ENCODE measurements around the gene RPTN.
A peak's percentile ranks its signal among the peaks of the same experiment; 100 is the strongest.

Gene RPTN, protein sequence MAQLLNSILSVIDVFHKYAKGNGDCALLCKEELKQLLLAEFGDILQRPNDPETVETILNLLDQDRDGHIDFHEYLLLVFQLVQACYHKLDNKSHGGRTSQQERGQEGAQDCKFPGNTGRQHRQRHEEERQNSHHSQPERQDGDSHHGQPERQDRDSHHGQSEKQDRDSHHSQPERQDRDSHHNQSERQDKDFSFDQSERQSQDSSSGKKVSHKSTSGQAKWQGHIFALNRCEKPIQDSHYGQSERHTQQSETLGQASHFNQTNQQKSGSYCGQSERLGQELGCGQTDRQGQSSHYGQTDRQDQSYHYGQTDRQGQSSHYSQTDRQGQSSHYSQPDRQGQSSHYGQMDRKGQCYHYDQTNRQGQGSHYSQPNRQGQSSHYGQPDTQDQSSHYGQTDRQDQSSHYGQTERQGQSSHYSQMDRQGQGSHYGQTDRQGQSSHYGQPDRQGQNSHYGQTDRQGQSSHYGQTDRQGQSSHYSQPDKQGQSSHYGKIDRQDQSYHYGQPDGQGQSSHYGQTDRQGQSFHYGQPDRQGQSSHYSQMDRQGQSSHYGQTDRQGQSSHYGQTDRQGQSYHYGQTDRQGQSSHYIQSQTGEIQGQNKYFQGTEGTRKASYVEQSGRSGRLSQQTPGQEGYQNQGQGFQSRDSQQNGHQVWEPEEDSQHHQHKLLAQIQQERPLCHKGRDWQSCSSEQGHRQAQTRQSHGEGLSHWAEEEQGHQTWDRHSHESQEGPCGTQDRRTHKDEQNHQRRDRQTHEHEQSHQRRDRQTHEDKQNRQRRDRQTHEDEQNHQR

DNA sequence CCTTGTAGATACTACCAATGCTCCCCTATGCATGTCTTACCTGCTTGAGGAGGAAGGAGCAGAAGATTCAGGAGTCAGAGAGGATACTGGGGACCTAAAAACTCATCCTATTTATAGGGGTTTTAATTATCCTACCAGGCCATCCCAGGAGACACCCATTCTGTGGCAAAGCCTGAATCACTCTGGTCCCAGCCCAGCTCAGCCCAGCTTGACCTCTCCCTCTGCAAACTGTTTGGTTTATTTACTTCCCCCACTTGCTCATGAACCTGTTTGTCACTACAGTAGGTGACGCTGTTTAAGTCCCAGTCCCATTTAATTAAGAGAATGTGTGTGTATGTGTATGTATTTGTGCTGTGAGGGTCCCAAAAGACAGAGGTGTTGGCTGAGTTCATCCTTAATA lies at the start of gene RPTN:
Gene RPTN (minus strand): TSS at position 85 of the 400 bp plus-strand sequence. CDS start 1,339 bp downstream, outside the sequence.
- FAIRE-seq: no peak
- DNase-seq (ENCODE audit: insufficient read length, low spot score): no peak

- FAIRE-seq: no peak
- DNase-seq (ENCODE audit: insufficient read length, low spot score): no peak
Measured at GRCh38 chr1:152198982-152199381, 40.0 kb upstream of the RPTN start.

DNA sequence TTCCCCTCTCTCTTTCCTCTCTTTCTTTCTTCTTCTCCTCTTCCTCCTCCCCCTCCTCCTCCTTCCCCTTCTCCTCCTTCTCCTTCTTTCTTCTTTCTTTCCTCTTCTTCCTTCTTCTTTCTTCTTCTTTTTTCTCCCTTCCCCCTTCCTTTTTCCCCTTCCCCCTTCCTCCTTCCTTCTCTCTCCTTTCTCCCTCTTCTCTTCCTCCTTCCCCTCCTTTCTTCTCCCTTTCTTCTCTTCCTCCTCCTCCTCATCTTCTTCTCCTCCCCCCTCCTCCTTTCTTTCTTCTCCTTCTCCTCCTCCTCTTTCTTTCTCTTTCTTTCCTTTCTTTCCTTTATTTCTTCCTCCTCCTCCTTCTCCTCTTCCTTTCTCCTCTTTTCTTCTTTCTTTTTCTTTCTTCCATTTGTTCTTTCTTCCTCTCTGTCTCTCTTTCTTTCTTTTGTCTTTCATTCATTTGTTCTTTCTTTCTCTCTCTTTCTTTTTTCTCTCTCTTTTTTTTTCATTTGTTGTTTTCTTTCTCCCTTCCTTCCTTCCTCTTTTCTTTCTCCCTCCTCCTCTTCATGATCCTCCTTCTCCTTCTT lies 38.4 kb upstream of the RPTN start:
- DNase-seq (ENCODE audit: insufficient read length, low spot score): no peak
- no peak for FAIRE-seq

DNA sequence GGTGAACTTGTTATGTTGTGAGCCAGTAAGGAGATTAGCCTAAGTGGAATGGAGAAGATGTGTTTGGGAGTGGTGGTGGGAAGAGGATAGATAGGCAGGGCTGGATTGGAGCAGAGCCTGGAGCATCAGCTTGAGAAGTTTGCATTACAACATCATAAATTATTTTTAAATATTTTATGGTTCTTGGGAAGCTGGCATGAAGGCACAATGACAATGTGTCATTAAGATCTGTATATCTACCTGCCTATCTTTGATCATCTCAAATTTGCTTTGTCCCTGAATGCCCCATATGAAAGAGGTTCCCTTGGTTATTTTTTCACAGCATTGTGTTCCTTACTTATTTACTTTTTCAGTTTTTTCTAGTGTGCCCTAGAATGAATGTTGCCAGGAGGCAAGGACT lies 32.7 kb upstream of the RPTN start:
- FAIRE-seq: no peak
- no peak for DNase-seq (ENCODE audit: insufficient read length, low spot score)

GRCh38 chr1:152191260-152191659 lies 32.2 kb upstream of the RPTN start:
- FAIRE-seq (no peak), DNase-seq (ENCODE audit: insufficient read length, low spot score) (no peak)

GRCh38 chr1:152190589-152190988 lies 31.6 kb upstream of the RPTN start:
- no peak for DNase-seq (ENCODE audit: insufficient read length, low spot score)
- FAIRE-seq: no peak

GRCh38 chr1:152189657-152190442 lies 30.8 kb upstream of the RPTN start:
- peak; percentile 46 for DNase-seq (ENCODE audit: insufficient read length, low spot score)

DNA sequence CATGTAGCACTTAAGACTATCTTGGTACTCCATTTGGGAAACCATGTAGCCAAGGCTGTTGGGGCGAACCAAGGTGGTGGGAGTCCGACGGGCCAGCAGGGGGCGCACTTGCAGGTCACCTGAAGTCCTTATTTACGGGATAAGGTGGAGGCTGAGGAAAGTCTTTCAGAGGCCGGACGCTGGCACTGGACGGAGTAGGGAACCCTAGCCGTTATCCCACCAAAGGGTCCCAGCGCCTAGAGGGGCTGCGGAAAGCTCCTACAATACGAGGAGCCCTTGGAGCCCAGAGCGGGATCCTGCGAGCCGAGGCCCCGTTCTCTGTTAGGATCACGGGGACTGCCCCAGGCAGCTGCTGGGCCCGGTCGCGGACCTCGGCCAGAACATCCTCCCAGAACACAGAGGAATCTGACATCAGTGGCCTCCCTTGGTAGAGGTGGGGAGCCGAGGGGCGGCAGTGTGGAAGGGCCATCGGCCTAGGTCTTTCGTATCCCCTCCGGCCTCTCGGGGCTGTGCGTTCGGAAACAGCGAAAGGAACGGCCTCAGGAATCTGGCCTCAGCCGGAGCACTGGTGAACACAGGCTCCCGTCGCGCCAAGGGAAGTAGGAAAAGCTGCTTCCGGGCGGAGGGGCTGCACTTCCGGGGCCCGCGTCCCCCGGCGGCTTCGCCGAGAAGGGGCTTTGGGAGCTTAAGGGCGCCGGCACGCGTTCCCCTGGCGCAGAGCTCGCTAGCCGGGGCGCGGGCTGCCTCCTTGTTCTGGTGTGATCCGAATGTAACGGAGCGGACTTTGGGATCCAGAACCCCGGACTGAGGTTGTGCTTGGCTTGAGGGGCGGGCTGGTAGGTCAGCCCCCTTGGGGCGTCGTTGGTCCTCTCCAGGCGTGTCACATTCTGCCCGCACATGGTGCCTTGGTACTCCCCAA lies 29.9 kb upstream of the RPTN start:
- FAIRE-seq: no peak
- no peak for DNase-seq (ENCODE audit: insufficient read length, low spot score)

More at GRCh38 chr1:152189657-152190442, 30.8 kb upstream of the RPTN start:
- FAIRE-seq: peak; percentile 74

DNA sequence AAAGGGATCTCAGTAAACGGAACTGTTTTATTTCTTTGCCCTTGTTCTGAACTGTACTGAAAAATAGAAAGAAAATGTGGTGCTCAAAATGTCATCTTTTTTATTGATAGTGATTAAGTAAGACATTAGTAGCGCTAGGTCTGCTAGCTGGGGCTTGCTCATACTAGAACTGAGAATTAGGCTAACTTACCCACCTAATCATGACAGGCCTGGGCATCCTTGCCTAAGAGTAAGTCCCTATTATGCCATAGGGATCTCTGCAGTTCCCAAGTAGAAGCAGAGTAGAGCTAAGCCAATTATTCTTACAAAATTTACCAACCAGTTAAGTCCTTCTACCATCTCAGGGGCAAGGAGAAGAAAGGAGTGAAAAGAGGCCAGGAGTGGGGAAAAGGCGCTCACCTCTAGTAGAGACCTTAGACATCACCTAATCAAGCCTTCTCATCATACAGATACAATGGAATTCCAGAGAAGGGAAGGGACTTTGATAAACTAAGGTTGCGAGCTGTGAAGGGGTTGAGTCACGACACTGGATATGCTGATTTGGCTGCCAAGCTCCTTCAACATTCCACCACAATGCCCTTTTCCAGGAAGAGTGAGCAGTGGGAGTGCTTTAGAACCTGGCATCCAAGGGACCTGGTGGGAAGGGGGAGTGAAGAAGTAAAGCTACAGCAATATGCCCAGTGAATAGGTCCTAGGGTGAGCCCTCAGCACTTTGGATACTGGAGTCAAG lies 27.7 kb upstream of the RPTN start:
- FAIRE-seq (no peak), DNase-seq (ENCODE audit: insufficient read length, low spot score) (no peak)

- FAIRE-seq (no peak), DNase-seq (ENCODE audit: insufficient read length, low spot score) (no peak)
Measured at GRCh38 chr1:152185544-152186391, 26.7 kb upstream of the RPTN start.

GRCh38 chr1:152182944-152183361 lies 23.9 kb upstream of the RPTN start:
- no peak for FAIRE-seq
- DNase-seq (ENCODE audit: insufficient read length, low spot score): no peak

GRCh38 chr1:152182431-152182830 lies 23.4 kb upstream of the RPTN start:
- no peak for DNase-seq (ENCODE audit: insufficient read length, low spot score)

GRCh38 chr1:152179566-152179965 lies 20.5 kb upstream of the RPTN start:
- FAIRE-seq: no peak
- DNase-seq (ENCODE audit: insufficient read length, low spot score): no peak

More at GRCh38 chr1:152182431-152182830, 23.4 kb upstream of the RPTN start:
- FAIRE-seq: peak; percentile 64

DNA sequence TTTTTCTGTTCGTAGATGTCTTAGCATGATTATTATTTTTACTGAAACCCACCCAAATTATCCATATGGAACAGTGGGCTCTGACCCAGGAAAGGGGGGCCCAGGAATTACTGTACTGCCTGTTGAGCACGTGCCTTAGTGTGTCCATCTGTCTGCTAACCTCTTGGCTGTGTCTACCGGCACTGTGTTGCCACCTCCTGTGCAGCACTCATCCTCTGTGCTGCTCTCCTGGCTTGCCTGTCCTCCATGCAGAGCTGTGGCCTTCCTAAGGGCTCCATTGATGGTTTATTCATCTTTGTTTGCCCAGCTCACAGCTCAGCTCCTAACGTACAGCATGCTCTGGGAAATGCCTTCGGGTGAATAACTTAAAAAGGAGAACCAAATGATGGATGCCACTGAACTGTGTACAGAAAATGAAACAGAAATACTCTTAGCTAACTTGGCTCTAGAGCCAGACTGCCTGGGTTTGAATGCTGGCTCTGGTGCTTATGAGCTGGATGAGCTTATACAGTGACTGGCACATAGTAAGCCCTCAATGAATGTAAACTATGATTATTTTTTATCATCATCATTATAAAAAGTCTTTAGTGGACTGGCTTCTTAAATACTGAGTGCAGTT lies 11.4 kb upstream of the RPTN start:
- FAIRE-seq: no peak
- no peak for DNase-seq (ENCODE audit: insufficient read length, low spot score)

DNA sequence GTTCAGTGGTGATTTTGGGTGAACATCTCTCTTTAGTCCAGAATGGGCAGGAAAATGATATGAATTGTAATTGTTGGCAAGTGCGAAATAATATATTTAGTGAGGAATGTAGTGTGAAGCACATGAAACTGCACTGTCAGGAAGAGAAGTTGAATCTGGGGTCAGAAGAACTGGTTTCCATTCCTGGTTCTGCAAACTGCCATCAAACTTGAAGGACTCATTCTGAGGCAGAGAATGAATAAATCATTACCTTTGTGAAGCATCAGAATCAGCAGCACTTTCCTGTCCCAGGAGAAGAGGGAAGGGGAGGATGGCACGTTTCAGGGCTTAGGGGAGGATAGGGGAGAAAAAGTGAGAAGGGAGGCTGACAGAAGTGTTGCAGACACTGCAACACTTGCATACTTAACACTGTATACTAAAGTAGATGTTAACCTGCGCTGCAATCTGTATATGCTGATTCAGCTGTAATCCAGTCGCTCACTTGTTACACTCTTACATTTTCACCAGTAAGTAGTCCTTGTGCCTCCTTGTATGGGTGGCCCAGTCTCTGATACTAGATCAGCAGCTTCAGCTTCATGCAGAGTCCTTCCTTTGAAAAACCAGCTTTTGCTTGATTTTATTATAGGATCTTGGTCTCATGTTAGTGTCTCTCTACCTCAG lies 10.5 kb upstream of the RPTN start:
- FAIRE-seq (no peak), DNase-seq (ENCODE audit: insufficient read length, low spot score) (no peak)

GRCh38 chr1:152168535-152168868 lies 9.5 kb upstream of the RPTN start:
- FAIRE-seq (no peak), DNase-seq (ENCODE audit: insufficient read length, low spot score) (no peak)

DNA sequence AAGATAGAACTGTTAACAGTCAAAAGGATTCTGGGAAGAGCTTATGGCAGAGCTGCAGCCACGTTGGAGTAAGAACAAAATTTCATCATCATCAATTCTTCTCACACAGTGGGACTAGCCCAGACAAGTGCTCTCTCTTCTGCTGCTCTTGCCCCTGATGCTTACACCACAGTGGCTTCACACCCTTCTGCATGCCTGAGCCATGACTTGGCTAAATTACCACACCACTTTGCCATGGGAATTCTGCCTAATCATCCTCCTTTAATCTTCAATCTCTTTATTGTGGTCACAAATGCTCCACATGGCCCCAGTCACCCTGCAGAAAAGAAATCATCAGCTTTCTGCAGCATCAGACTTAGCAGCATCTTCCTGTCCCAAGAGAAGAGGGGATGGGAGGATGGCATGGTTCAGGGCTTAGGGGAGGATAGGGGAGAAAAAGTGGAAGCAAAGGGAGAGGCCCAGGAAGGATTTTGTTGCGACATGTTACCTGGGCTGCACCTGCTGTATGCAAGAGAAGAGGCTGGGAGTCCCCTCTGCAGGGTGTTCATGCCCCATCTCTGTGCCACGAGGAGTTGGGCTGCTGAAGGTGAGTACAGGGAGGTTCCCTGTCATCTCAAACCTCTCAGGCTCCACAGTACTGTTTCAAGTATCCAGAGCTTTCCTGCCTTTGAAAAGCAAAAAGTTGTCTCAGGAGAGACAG lies 9.0 kb upstream of the RPTN start:
- FAIRE-seq: no peak
- no peak for DNase-seq (ENCODE audit: insufficient read length, low spot score)

Data from GM19239 (cell line).